NCI-H2029 treated with DMSO at 0.1 percent for 48 hours (cell line): Measurements from ENCODE around the gene TCHH.
"Not testable (repeated sequence)": the region's sequence is repeated elsewhere in the genome, so short reads cannot be mapped to it uniquely, and the experiment has no call there.

ENCODE experiments used
- DNase-seq: peaks from one replicate; lab custom pipeline; 2025; lab: John Stamatoyannopoulos, UW

Gene TCHH

DNA sequence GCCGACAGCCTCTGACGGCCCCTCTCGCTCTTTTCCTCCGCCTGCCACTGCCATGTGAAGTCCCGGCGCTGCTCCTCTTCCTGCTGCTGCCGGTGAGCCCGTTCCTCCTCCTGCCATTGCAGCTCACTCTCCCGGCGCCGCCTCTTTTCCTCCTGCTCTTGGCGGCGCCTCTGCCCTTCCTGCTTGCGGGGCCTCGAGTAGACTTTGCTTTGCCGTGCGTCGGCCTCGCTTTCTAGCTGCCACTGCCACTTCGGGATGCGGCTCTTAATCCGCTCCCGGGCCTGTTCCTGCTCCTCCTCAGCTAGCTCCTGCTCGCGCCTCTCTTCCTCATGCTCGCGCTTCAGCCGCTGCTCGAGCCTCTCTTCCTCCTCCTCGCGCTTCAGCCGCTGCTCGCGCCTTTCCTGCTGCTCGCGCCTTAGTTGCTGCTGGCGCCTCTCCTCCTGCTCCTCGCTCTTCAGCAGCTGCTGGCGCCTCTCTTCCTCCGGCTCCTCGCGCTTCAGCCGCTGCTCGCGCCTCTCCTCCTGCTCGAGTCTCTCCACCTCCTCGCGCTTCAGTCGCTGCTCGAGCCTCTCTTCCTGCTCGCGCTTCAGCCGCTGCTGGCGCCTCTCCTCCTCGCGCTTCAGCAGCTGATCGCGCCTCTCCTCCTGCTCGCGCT is 4.3 kb downstream of the TCHH start:
- DNase-seq, result peak; percentile 1

DNA sequence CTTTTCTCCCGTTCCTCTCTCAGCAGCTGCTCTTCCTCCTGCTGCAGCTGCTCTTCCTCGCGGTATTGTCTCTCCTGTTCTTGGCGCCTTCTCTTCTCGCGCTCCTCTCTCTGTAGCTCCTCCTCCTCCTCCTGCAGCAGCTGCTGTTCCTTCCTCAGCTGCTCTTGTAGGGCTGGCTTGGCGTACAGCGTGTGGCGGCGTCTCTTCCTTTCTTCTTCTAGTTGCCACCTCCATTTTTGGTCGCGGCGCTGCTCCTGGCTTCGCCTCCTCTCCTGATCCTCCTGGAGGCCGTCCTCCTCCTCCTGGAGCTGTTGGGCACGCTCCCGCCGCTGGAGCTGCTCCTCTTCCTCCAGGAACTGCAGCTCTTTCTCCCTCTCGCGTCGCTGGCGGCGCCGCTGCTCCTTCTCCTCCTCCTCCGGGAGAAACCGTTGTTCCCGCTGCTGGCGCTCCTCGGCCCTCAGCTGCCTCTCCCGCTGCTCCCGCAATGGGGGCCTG is 4.8 kb downstream of the TCHH start:
- DNase-seq, result peak; percentile 22

DNA sequence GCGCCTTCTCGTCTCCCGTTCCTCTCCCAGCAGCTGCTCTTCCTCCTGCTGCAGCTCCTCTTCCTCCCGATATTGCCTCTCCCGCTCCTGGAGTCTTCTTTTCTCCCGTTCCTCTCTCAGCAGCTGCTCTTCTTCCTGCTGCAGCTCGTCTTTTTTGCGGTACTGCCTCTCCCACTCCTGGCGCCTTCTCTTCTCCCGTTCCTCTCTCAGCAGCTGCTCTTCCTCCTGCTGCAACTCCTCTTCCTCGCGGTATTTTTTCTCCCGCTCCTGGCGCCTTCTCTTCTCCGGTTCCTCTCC is 5.3 kb downstream of the TCHH start:
- peak; percentile 22 for DNase-seq

GRCh38 chr1:152109231-152109997 is 5.8 kb downstream of the TCHH start:
- no peak for DNase-seq

- no peak for DNase-seq
These were observed 6.4 kb downstream of the TCHH start for GRCh38 chr1:152108882-152109222.

DNA sequence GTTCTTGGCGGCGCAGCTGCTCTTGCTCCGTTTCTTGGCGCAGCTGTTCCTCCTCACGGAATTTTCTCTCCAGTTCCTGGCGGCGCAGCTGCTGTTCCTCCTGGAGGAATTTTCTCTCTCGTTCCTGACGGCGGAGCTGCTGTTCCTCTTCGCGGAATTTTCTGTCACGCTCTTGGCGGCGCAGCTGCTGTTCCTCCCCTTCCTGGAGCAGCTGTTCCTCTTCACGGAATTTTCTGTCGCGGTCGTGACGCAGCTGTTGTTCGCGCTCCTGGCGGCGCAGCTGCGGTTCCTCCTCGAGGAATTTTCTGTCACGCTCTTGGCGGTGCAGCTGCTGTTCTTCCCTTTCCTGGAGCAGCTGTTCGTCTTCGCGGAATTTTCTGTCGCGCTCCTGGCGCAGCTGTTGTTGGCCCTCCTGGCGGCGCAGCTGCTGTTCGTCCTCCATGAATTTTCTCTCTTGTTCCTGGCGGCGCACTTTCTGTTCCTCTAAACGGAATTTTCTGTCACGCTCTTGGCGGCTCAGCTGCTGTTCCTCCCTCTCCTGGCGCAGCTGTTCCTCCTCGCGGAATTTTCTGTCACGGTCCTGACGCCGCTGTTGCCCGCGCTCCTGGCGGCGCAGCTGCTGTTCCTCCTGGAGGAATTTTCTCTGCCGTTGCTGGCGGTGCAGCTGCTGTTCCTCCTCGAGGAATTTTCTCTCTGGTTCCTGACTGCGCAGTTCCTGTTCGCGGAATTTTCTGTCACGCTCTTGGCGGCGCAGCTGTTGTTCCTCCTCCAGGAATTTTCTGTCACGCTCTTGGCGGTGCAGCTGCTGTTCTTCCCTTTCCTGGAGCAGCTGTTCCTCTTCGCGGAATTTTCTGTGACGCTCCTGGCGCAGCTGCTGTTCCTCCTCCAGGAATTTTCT is 7.0 kb downstream of the TCHH start:
- DNase-seq, result no peak

- DNase-seq, result no peak
These were observed 7.9 kb downstream of the TCHH start for GRCh38 chr1:152107031-152107983.

DNA sequence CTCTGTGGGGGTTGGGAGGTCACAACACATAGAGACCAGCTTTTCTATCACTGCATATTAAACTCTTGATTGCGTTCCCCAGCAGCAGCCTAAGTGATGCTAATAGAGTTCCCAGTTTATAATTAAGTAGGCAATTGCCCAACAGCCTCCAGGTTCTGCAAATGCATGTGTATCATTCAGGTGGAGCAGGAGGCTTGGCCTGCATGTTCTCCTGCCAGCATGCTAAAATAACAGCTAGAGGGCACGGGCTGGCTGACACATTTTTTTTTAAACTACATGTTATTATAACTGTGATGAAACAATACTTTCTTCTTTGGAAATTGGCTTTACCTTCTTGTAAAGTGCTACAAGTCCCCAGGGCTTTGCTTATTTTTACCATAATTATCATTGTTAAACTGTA is 10.4 kb downstream of the TCHH start:
- DNase-seq, result no peak

DNA sequence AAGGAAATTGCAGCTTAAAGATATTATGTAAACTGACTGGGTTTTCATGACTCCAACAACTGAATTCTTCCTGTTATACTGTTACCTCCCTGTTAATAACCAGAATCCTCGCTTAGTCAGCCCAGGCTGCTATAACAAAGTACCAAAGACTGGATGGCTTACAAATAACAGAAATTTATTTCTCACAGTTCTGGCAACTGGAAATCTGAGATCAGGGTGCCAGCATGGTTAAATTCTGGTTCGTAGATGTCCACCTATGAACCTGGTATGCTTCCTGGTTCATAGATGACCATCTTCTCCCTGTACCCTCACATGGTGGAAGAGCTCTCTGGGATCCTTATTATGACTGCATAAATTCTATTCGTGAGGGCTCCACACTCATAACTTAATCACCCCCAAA is 18.3 kb downstream of the TCHH start:
- DNase-seq, result no peak

DNA sequence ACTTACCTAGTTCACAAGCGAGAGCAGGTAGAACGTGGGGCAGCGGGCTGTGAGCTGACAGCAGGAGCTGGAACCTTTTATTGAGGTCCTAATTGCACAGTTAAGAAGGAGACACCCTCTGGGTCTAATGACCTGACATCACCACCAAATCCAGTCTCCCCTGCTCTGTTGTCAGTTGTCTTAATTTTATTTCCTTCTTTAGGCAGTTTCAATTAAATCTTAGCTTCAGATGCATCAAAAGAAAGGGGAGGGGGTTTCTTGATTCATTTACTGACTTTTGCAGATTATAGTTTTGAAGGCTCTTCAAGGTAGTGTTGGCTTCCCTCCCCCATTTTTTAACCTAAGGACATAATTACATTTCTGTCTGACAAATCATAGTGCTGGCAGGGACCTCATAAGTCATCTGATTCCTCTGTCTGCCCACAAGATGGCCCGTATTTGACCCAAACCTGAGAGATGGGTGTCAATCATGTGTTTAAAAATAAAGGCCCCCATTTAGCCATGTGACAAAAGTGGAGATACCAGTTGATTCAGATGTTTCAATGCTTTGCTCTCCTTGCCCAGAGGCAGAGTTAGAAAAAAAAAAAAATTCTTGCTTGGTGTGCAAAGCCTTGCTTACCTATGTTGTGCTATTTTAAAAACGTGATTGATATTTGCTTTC is 26.1 kb downstream of the TCHH start, which contains the start of gene TCHHL1:
TCHHL1 (minus strand) TSS at position 51 of the 661 bp plus-strand sequence. CDS start 921 bp downstream, outside the sequence.
- no peak for DNase-seq

DNA sequence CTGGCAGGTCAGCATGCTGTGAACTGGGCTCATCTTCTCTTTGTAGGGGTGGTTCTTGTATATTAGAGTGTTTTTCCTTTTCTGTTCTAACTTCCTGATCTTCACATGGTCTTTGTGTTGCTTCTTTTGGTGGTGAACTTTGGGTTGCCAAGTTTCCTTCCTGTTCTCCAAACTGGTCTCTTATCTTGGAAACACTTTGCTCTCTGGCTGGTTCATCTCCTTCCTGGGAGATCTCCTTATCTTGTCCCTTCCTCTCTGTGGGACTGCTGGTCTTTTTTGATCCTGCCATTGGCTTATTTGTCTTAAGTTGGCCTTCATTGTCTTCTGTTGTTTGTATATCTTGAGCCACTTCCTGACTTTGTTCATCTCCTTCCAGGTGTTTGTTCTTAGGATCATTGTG is 28.5 kb downstream of the TCHH start:
- no peak for DNase-seq

- DNase-seq, result no peak
These were observed 30.4 kb downstream of the TCHH start for GRCh38 chr1:152084853-152085252.

- DNase-seq, result not testable (repeated sequence)
These were observed 34.2 kb downstream of the TCHH start for GRCh38 chr1:152081026-152081425.

- DNase-seq, result not testable (repeated sequence)
These were observed 34.8 kb downstream of the TCHH start for GRCh38 chr1:152080494-152080893.

DNA sequence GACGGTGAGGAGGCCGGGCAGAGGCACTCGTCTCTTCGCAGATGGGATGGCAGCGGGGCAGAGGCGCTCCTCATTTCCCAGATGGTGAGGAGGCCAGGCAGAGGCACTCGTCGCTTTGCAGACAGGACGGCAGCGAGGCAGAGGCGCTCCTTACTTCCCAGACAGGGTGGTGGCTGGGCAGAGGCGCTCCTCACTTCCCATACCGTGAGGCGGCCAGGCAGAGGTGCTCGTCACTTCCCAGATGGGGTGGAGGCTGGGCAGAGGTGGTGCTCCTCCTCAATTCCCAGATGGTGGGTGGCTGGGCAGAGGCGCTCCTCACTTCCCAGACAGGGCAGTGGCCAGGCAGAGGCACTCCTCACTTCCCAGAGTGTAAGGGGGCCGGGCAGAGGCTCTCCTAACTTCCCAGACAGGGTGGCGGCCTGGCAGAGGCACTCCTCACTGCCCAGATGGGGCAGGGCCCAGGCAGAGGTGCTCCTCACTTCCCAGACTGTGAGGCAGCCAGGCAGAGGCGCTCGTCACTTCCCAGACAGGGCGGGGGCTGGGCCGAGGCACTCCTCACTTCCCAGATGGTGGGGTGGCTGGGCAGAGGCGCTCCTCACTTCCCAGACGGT is 36.3 kb downstream of the TCHH start:
- no peak for DNase-seq

DNA sequence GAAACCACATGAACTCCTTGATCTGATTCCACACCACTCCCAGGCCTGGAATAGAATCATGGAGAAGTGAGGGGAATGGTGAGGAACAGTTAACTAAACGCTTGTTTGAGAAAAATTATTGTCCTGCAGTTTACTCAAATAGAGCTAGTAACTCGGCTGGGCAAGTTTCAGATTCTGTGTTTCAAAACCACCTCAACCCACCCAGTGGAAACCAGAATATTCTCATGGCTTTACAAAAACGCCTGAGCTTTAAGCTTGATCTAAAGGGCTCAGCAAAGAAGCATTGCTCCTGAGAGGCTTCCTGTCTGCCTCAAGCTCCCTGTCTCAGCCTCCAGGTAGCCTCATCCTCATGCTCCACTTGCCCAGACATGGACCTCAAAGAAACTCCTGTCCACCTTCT is 42.9 kb downstream of the TCHH start:
- no peak for DNase-seq

GRCh38 chr1:152071123-152071522 is 44.1 kb downstream of the TCHH start:
- DNase-seq, result no peak

DNA sequence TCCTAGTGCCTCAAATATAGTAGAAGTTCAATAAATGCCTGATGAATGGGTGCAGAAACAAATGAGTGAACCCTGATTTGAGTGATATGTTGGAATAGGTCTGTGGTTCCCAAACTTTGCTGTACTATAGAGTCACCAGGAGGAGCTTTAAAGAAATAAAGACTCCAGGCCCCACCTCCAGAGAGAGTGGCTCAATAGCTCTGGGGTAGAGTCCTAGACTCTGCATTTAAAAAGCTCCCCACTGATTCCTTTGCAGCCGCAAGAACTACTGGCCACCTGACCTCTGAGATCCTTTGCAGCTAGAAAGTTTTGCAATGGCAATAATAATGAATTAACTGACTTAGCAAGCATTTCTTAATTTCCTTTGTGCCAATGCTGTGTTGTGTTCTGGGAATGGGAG is 47.3 kb downstream of the TCHH start:
- DNase-seq, result no peak

DNA sequence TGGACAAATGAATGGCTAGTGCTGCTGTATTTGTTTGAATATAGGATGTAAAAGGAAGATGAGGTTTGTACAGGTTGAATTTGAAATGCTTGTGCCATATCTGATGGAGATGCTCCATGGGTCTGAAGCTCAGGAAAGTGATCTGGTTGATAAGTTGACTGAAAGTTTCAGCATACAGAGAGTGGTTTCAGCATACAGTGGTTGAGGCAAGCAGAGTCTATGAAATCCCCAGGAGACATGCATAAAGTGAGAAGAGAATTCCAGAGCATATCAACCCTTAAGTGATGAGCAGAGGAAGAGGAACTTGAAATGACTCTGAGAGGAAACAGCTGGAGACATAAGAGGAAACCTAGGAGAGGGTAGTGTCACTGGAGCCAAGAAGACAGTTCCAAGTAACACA is 48.1 kb downstream of the TCHH start:
- DNase-seq, result no peak

- no peak for DNase-seq
These were observed 53.3 kb downstream of the TCHH start for GRCh38 chr1:152061952-152062351.
